ENCODE results near the gene TEAD2. TPM values are rescaled to one million over a fixed set of nuclear protein-coding genes. Genes with fewer than 3 reads are reported as not detected.

TEAD2 gene
- total and polyA plus RNA-seq, 2 donors from 2014 or later, result 15.7 to 30.2 TPM

- Histone ChIP-seq H3K36me3 (ENCODE audit: control insufficient read depth in 2 of 3, insufficient read depth in 3 of 3, low read length in 3 of 3) (no peaks in the 10 kb centered on the region), H3K4me3 (ENCODE audit: low read length in 3 of 3) (no peak overlapping the region), H3K27ac (ENCODE audit: low read depth in 2 of 2, low read length in 2 of 2) (no peak overlapping the region), H3K4me1 (ENCODE audit: control insufficient read depth in 2 of 3, insufficient read depth in 2 of 3, low read depth in 1 of 3, low read length in 3 of 3) (no peaks in the 10 kb centered on the region), H3K27me3 (ENCODE audit: control insufficient read depth, insufficient read depth, low read length) (no peaks in the 10 kb centered on the region), H3K9ac (ENCODE audit: low read length in 3 of 3) (no peak overlapping the region), H3K9me3 (ENCODE audit: control insufficient read depth in 2 of 3, insufficient read depth in 1 of 3, low read length in 3 of 3) (no peaks in the 10 kb centered on the region)
- no peak for DNase-seq
- intact Hi-C loops (cut with DNase I), result no loop called here
- no peak for FAIRE-seq
- TF ChIP-seq CTCF (IDR thresholded peaks at IDR 0.05; ENCODE audit: borderline replicate concordance, extremely low read depth, insufficient read depth), result no peak
Measured at GRCh38 chr19:49294401-49294800, 67.8 kb downstream of the TEAD2 start.

Small RNA genes within 50 kb of the gene (microRNA-seq; reads per million reads assigned to microRNA genes)
- gene MIR4324, result not detected

Other genes with a start within 250 kb of the TEAD2 start
- 4.7 TPM for gene LIN7B, start 248.0 kb downstream of the TEAD2 start, total RNA-seq
- gene LIN7B, start 248.0 kb downstream of the TEAD2 start, polyA plus RNA-seq (ENCODE audit: insufficient read depth, low read depth, low replicate concordance), result 9.7 TPM
- gene C19orf73, start 243.3 kb downstream of the TEAD2 start, total RNA-seq, result 0.82 TPM
- gene C19orf73, start 243.3 kb downstream of the TEAD2 start, polyA plus RNA-seq (ENCODE audit: insufficient read depth, low read depth, low replicate concordance), result 3.9 TPM
- 7.1 TPM for gene PPFIA3, start 242.9 kb downstream of the TEAD2 start, total RNA-seq
- 20.0 TPM for gene PPFIA3, start 242.9 kb downstream of the TEAD2 start, polyA plus RNA-seq (ENCODE audit: insufficient read depth, low read depth, low replicate concordance)
- 7.0 TPM for gene HRC, start 207.0 kb downstream of the TEAD2 start, total RNA-seq
- gene HRC, start 207.0 kb downstream of the TEAD2 start, polyA plus RNA-seq (ENCODE audit: insufficient read depth, low read depth, low replicate concordance), result 4.2 TPM
- 89.1 TPM for gene TRPM4, start 204.6 kb downstream of the TEAD2 start, total RNA-seq
- 47.6 TPM for gene TRPM4, start 204.6 kb downstream of the TEAD2 start, polyA plus RNA-seq (ENCODE audit: insufficient read depth, low read depth, low replicate concordance)
- 3.7 TPM for gene SLC6A16, start 37.2 kb downstream of the TEAD2 start, total RNA-seq
- 1.5 TPM for gene SLC6A16, start 37.2 kb downstream of the TEAD2 start, polyA plus RNA-seq (ENCODE audit: insufficient read depth, low read depth, low replicate concordance)
- 35.7 TPM for gene CD37, start 27.0 kb downstream of the TEAD2 start, total RNA-seq
- 3.8 TPM for gene CD37, start 27.0 kb downstream of the TEAD2 start, polyA plus RNA-seq (ENCODE audit: insufficient read depth, low read depth, low replicate concordance)
- 0.57 TPM for gene DKKL1, start 1.5 kb upstream of the TEAD2 start, total RNA-seq
- 0.95 TPM for gene DKKL1, start 1.5 kb upstream of the TEAD2 start, polyA plus RNA-seq (ENCODE audit: insufficient read depth, low read depth, low replicate concordance)
- gene KASH5, start 25.8 kb upstream of the TEAD2 start, total RNA-seq, result not detected
- gene KASH5, start 25.8 kb upstream of the TEAD2 start, polyA plus RNA-seq (ENCODE audit: insufficient read depth, low read depth, low replicate concordance), result not detected
- gene PTH2, start 61.0 kb upstream of the TEAD2 start, total RNA-seq, result not detected
- not detected for gene PTH2, start 61.0 kb upstream of the TEAD2 start, polyA plus RNA-seq (ENCODE audit: insufficient read depth, low read depth, low replicate concordance)
- not detected for gene GFY, start 63.0 kb upstream of the TEAD2 start, total RNA-seq
- not detected for gene GFY, start 63.0 kb upstream of the TEAD2 start, polyA plus RNA-seq (ENCODE audit: insufficient read depth, low read depth, low replicate concordance)
- 1.4 TPM for gene SLC17A7, start 79.1 kb upstream of the TEAD2 start, total RNA-seq
- 0.45 TPM for gene SLC17A7, start 79.1 kb upstream of the TEAD2 start, polyA plus RNA-seq (ENCODE audit: insufficient read depth, low read depth, low replicate concordance)
- gene PIH1D1, start 89.4 kb upstream of the TEAD2 start, total RNA-seq, result 74.0 TPM
- 97.2 TPM for gene PIH1D1, start 89.4 kb upstream of the TEAD2 start, polyA plus RNA-seq (ENCODE audit: insufficient read depth, low read depth, low replicate concordance)
- 31.8 TPM for gene ALDH16A1, start 90.8 kb upstream of the TEAD2 start, total RNA-seq
- gene ALDH16A1, start 90.8 kb upstream of the TEAD2 start, polyA plus RNA-seq (ENCODE audit: insufficient read depth, low read depth, low replicate concordance), result 26.8 TPM
- 12.5 TPM for gene FLT3LG, start 111.8 kb upstream of the TEAD2 start, total RNA-seq
- 7.4 TPM for gene FLT3LG, start 111.8 kb upstream of the TEAD2 start, polyA plus RNA-seq (ENCODE audit: insufficient read depth, low read depth, low replicate concordance)
- 2,090 TPM for gene RPL13A, start 125.2 kb upstream of the TEAD2 start, total RNA-seq
- gene RPL13A, start 125.2 kb upstream of the TEAD2 start, polyA plus RNA-seq (ENCODE audit: insufficient read depth, low read depth, low replicate concordance), result 3,309 TPM
- 1,449 TPM for gene RPS11, start 134.0 kb upstream of the TEAD2 start, total RNA-seq
- gene RPS11, start 134.0 kb upstream of the TEAD2 start, polyA plus RNA-seq (ENCODE audit: insufficient read depth, low read depth, low replicate concordance), result 3,462 TPM
- 235 TPM for gene FCGRT, start 150.2 kb upstream of the TEAD2 start, total RNA-seq
- gene FCGRT, start 150.2 kb upstream of the TEAD2 start, polyA plus RNA-seq (ENCODE audit: insufficient read depth, low read depth, low replicate concordance), result 317 TPM
- 18.4 TPM for gene RCN3, start 165.6 kb upstream of the TEAD2 start, total RNA-seq
- gene RCN3, start 165.6 kb upstream of the TEAD2 start, polyA plus RNA-seq (ENCODE audit: insufficient read depth, low read depth, low replicate concordance), result 27.5 TPM
- 52.8 TPM for gene NOSIP, start 218.1 kb upstream of the TEAD2 start, total RNA-seq
- gene NOSIP, start 218.1 kb upstream of the TEAD2 start, polyA plus RNA-seq (ENCODE audit: insufficient read depth, low read depth, low replicate concordance), result 122 TPM
- 14.9 TPM for gene PRRG2, start 218.9 kb upstream of the TEAD2 start, total RNA-seq
- 17.6 TPM for gene PRRG2, start 218.9 kb upstream of the TEAD2 start, polyA plus RNA-seq (ENCODE audit: insufficient read depth, low read depth, low replicate concordance)
- 27.4 TPM for gene PRR12, start 228.8 kb upstream of the TEAD2 start, total RNA-seq
- gene PRR12, start 228.8 kb upstream of the TEAD2 start, polyA plus RNA-seq (ENCODE audit: insufficient read depth, low read depth, low replicate concordance), result 4.9 TPM